Measurements from ENCODE around the gene ITIH4. TPM values are rescaled to one million over a fixed set of nuclear protein-coding genes. Genes with fewer than 3 reads are reported as not detected.

Gene ITIH4
- total RNA-seq, 1 experiment from 2014 or later, result 1.5 TPM

- Histone ChIP-seq H3K27ac (ENCODE audit: low read length) (no peak overlapping the region), H3K27me3 (ENCODE audit: control insufficient read depth, insufficient read depth, low read length) (no peaks in the 10 kb centered on the region), H3K4me1 (ENCODE audit: control insufficient read depth, insufficient read depth, low read length) (no peaks in the 10 kb centered on the region), H3K9me3 (ENCODE audit: control insufficient read depth, insufficient read depth, low read depth, low read length) (no peaks in the 10 kb centered on the region), H3K4me3 (ENCODE audit: low read depth in 2 of 2, low read length in 2 of 2) (no peak overlapping the region), H3K36me3 (ENCODE audit: control insufficient read depth, insufficient read depth, low read length) (no peaks in the 10 kb centered on the region)
- in situ Hi-C loops (cut with HindIII; ENCODE audit: low pct_unique_long_range_greater_than_20kb, low sequenced_read_pairs), result no loop called here
- ChIA-PET CTCF (no interaction called here), POLR2A (no interaction called here)
- TF ChIP-seq SIN3A (IDR thresholded peaks at IDR 0.05; ENCODE audit: borderline replicate concordance, insufficient read depth, low read depth, low read length) (no peak), TCF7L2 (IDR thresholded peaks at IDR 0.05; ENCODE audit: low read depth, low read length) (no peak), REST (IDR thresholded peaks at IDR 0.05; ENCODE audit: insufficient read depth in 1 of 2, low read depth in 2 of 2, low read length in 1 of 2) (no peak)
- intact Hi-C loops (cut with micrococcal nuclease; ENCODE audit: unreplicated experiment), result no loop called here
- no TSS peak for BruUV-seq (replicated peaks)
- ATAC-seq (no peak), DNase-seq (ENCODE audit: low read depth, low spot score) (no peak)
Observed at GRCh38 chr3:52848617-52849016, 18.1 kb upstream of the ITIH4 start.

- no peaks in the 10 kb centered on the region for H3K4me1 ChIP-seq (ENCODE audit: control insufficient read depth, insufficient read depth, low read length)
- CTCF ChIA-PET, result no interaction called here
- POLR2A ChIA-PET, result no interaction called here
- BruUV-seq (replicated peaks), result no TSS peak
- no peaks in the 10 kb centered on the region for H3K9me3 ChIP-seq (ENCODE audit: control insufficient read depth, insufficient read depth, low read depth, low read length)
- in situ Hi-C loops (cut with HindIII; ENCODE audit: low pct_unique_long_range_greater_than_20kb, low sequenced_read_pairs), result no loop called here
- no peaks in the 10 kb centered on the region for H3K36me3 ChIP-seq (ENCODE audit: control insufficient read depth, insufficient read depth, low read length)
- no peak overlapping the region for H3K4me3 ChIP-seq (ENCODE audit: low read depth in 2 of 2, low read length in 2 of 2)
- H3K27ac ChIP-seq (ENCODE audit: low read length), result no peak overlapping the region
- no peak for TF ChIP-seq SIN3A (IDR thresholded peaks at IDR 0.05; ENCODE audit: borderline replicate concordance, insufficient read depth, low read depth, low read length)
- TF ChIP-seq REST (IDR thresholded peaks at IDR 0.05; ENCODE audit: insufficient read depth in 1 of 2, low read depth in 2 of 2, low read length in 1 of 2), result no peak
- no peak for TF ChIP-seq POLR2AphosphoS5 (IDR thresholded peaks at IDR 0.05; ENCODE audit: low read depth, low read length)
- TF ChIP-seq TCF7L2 (IDR thresholded peaks at IDR 0.05; ENCODE audit: low read depth, low read length), result no peak
- no peak for TF ChIP-seq CTCF (IDR thresholded peaks at IDR 0.05)
- intact Hi-C loops (cut with micrococcal nuclease; ENCODE audit: unreplicated experiment), result no loop called here
- H3K27me3 ChIP-seq (ENCODE audit: control insufficient read depth, insufficient read depth, low read length), result no peaks in the 10 kb centered on the region
- no peak for DNase-seq (ENCODE audit: low read depth, low spot score)
- no peak for ATAC-seq
Observed at GRCh38 chr3:52847726-52848125, 17.3 kb upstream of the ITIH4 start.
